GM21447 (cell line): ENCODE measurements around the gene TRPV2.

Source experiments
- ATAC-seq: cut with Tn5 transposase; IDR thresholded peaks from one replicate; pipeline ENCODE4 v1.9.1; 2021; ENCODE audit not compliant: unreplicated experiment

The TRPV2 gene

DNA sequence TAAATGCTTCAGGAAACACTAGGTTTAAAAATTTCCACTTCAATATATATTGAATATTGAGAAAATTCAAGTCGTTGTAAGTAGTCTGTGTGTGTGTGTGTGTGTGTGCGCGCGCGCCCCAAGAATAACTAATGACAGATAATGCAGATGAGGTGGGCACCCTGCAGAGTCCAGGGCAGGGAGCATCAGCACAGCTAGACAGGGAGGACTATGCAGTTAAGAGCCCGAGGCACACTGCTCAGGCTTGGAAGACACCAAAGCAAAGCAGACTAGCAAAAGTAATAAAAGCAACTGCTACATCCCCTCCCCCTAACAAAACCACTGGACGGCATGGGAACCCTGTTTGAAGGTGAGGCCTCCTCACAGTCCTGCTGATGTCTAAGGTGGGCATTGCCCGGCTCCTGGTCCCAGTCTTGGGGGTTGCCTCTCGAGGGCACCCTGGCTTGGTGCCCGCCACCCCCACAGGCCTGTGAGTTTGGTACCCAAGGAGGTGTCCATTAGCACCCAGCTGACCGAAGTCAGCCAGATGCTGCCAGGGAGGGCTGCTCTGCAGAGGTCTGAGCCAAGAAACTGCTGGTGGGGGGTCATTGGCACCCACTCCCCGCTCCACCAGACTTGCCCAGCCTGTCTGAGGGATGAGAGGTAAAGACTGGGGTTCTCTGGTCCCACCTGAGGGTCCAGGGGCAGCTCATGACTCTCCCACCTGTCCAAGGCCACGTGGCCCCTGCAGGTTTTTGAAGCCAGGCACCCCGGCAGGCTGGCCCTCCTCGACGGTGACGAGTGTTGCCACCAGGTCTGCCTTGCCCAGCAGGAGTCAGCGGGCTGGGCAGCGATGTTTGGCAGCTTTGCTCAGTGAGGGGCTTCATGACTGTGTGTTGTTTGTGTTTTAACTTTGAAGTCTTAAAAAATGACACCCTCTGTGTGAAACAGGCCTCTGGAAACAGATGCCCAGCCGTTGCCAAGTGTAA lies 58.0 kb downstream of the TRPV2 start:
- ATAC-seq, result no peak

GRCh38 chr17:16474012-16474725 lies 58.8 kb downstream of the TRPV2 start:
- no peak for ATAC-seq

- ATAC-seq, result no peak
Measured at GRCh38 chr17:16475179-16475704, 59.9 kb downstream of the TRPV2 start.

GRCh38 chr17:16477255-16477654 lies 61.9 kb downstream of the TRPV2 start:
- ATAC-seq, result no peak

DNA sequence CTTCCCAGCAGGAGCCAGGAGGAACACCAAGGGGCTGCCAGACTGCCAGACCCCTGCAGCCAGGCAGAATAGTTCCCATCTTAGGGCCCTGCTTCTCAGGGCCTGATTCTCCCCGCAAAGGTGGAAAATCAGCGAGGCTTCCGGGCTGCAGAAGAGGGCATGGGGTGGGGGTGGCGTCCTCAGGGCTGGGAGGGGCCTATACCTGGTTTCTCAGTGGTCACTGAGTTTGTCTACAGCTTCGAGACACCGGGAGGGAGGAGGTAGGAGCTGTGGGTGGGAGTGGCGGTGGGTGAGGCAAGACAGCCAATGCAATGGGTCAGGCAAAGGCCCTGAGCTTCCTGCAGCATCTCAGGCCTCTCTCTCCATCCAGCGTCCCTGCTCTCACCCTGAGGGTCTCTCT lies 62.3 kb downstream of the TRPV2 start:
- no peak for ATAC-seq

DNA sequence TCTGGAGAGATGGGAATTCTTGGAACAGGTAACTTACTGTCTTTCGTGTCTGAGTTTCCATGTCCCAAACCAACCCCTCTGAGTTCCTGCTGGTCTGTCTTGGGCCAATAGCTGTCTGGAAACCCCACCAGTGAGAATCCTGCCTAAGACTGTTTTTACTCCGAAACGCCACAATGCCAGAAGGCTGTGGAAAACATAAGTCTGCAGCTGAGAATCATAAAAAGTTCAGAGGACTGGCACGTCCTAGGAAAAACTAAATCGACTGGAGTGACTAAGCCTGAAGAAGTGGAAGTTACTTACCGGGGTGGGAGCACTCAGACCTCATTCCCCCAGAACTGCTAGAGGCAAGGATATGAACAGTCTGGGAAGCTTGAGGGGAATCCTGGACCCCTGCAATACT lies 63.3 kb downstream of the TRPV2 start:
- ATAC-seq, result no peak

GRCh38 chr17:16479264-16479663 lies 63.9 kb downstream of the TRPV2 start:
- ATAC-seq, result no peak

GRCh38 chr17:16480995-16481394 lies 65.6 kb downstream of the TRPV2 start:
- ATAC-seq, result no peak

DNA sequence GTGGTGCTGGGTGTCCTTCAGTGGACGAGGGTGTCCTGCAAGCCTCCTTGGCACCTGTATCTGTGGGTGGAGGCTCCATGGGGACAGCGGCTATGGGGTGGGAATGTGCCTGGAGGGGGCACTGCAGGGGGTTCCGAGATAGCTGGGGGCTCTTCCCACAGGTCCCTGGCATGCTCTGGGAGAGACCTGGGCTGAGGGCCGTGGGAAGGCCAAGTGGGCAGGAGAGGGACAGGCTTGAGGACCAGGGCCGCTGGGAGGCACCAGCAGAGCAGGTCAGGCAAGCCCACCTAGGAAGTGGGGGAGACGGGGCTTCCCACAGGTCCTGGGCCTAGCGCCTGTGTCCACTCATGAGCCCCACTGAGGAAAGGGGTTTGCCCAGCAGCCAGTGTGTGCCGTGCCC lies 66.9 kb downstream of the TRPV2 start:
- ATAC-seq, result no peak

- no peak for ATAC-seq
Measured at GRCh38 chr17:16483021-16483645, 67.8 kb downstream of the TRPV2 start.

- no peak for ATAC-seq
Measured at GRCh38 chr17:16484445-16485175, 69.2 kb downstream of the TRPV2 start.
